WTC11 (cell line): ENCODE results near the gene SLC6A15.

ENCODE experiments used
- FOXP4 ChIP-seq: sonication (generic); formaldehyde crosslinking; IDR thresholded peaks from 2 replicates; pipeline ENCODE4 v1.8.0; 2022; ENCODE audit warnings: mild to moderate bottlenecking, missing genetic modification reagents
- NFYB ChIP-seq: sonication (generic); formaldehyde crosslinking; conservative IDR thresholded peaks from 2 replicates; pipeline ENCODE4 v1.8.0; 2022; ENCODE audit warnings: low read depth, missing genetic modification reagents
- TCF7 ChIP-seq: sonication (generic); formaldehyde crosslinking; IDR thresholded peaks from 2 replicates; pipeline ENCODE4 v1.8.0; 2022; ENCODE audit warnings: mild to moderate bottlenecking, low read depth, missing genetic modification reagents, moderate library complexity
- USF2 ChIP-seq: sonication (generic); formaldehyde crosslinking; IDR thresholded peaks from 2 replicates; pipeline ENCODE4 v1.8.1; 2023; ENCODE audit warnings: mild to moderate bottlenecking, missing genetic modification reagents, moderate library complexity

- no peak for TF ChIP-seq NFYB
- TF ChIP-seq FOXP4 (CRISPR knock-in tag) = no peak
- TF ChIP-seq TCF7 (CRISPR knock-in tag) = no peak
- TF ChIP-seq USF2 (CRISPR knock-in tag) = no peak
Measured at GRCh38 chr12:84814664-84815245, 97.8 kb downstream of the SLC6A15 start.
